ENCODE results near the gene GRIK3.

GRIK3 gene

DNA sequence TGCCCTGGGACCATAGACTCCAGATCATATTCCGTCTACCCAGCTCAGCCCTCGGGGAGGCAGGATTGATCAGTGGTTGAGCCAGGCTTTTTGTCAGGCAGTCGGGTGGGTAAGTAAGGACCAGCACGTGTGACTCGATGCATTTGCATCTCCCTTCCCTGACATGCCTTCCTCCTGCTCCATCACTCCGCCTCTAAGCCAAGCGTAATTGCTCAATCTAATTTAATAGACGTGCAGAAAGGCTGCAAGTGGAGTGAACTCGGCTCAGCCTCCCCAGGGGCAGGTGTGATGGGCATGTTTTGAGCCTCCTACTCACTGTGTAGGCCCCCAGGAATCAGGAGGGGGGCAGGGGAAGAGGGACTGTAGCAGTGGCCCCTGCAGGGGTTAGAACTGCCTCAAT lies 34.6 kb upstream of the GRIK3 start:
- Histone ChIP-seq H3K27me3 (ENCODE audit: control insufficient read depth, insufficient read depth, low read length) (no peaks in the 10 kb centered on the region), H3K9ac (ENCODE audit: low read length) (no peak overlapping the region), H3K27ac (ENCODE audit: low read length) (no peak overlapping the region), H3K36me3 (ENCODE audit: control insufficient read depth, low read depth, low read length) (no peaks in the 10 kb centered on the region), H3K4me3 (ENCODE audit: low read length) (no peak overlapping the region), H3K4me1 (ENCODE audit: control insufficient read depth, low read depth, low read length) (no peaks in the 10 kb centered on the region), H3K9me3 (ENCODE audit: control insufficient read depth, low read depth, low read length) (no peaks in the 10 kb centered on the region)

DNA sequence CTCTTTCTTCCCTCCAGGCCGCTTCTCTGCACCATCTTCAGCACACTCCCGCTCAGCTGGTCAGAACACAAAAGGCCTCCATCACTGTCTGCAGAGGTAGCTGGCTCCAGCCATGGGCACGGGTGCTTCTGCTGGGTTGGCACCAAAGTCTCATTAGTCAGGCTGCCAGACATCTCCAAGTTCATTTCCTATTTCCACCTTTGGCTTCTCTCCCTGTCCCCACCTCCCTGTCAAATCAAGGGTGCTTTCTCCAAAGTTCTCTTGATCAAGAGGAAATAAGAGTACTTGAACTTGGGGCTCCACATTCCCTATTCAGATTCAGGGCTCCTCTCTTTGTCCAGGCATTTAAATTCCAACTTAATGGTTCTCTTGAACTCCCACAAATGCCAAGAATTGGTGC lies 33.9 kb upstream of the GRIK3 start:
- H3K27ac ChIP-seq (ENCODE audit: low read length), result no peak overlapping the region
- no peaks in the 10 kb centered on the region for H3K4me1 ChIP-seq (ENCODE audit: control insufficient read depth, low read depth, low read length)
- no peak overlapping the region for H3K9ac ChIP-seq (ENCODE audit: low read length)
- H3K36me3 ChIP-seq (ENCODE audit: control insufficient read depth, low read depth, low read length), result no peaks in the 10 kb centered on the region
- no peaks in the 10 kb centered on the region for H3K9me3 ChIP-seq (ENCODE audit: control insufficient read depth, low read depth, low read length)
- no peaks in the 10 kb centered on the region for H3K27me3 ChIP-seq (ENCODE audit: control insufficient read depth, insufficient read depth, low read length)
- H3K4me3 ChIP-seq (ENCODE audit: low read length), result no peak overlapping the region

DNA sequence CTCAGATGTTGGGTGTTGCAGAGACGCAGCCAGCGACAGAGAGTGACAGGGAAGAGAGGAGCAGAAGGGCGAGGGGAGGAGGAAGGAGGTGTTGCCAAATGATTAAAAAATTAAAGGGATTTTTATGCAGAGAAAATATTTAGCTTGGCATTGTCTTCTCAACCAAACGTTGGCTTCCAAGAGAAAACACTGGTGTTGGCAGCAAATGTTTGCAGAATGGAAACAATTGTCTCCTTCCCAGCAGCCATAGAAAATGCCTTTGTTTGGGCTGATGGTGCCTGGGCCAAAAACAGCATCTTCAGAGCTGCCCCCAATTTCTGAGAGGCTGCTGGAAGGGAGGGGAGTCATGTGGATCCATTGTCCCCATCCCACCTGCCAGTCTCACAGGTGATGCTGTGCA lies 29.7 kb upstream of the GRIK3 start:
- Histone ChIP-seq H3K27ac (ENCODE audit: low read length) (no peak overlapping the region), H3K4me3 (ENCODE audit: low read length) (no peak overlapping the region), H3K9me3 (ENCODE audit: control insufficient read depth, low read depth, low read length) (no peaks in the 10 kb centered on the region), H3K4me1 (ENCODE audit: control insufficient read depth, low read depth, low read length) (no peaks in the 10 kb centered on the region), H3K36me3 (ENCODE audit: control insufficient read depth, low read depth, low read length) (no peaks in the 10 kb centered on the region), H3K27me3 (ENCODE audit: control insufficient read depth, insufficient read depth, low read length) (no peaks in the 10 kb centered on the region), H3K9ac (ENCODE audit: low read length) (no peak overlapping the region)

DNA sequence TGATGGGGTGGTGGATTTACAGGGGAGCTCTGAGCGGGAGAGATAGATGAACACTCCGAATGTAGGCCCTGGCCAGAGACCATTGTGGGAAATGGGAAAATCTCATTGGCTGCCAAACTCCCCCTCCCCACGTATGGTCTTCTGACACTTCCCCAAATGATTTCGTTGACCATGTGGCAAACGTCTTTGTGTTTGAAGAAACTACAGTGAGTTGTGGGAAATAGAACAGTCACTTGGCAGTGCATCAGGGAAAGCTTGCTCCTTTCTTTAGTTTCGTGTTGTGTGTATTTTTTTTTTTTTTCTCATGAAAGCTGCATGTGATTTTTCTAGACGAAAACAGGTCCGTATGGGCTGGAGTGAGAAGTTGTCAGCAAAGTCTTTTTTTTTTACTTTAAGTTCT lies 25.0 kb upstream of the GRIK3 start:
- no peaks in the 10 kb centered on the region for H3K36me3 ChIP-seq (ENCODE audit: control insufficient read depth, low read depth, low read length)
- H3K9ac ChIP-seq (ENCODE audit: low read length), result no peak overlapping the region
- no peak overlapping the region for H3K4me3 ChIP-seq (ENCODE audit: low read length)
- no peak overlapping the region for H3K27ac ChIP-seq (ENCODE audit: low read length)
- H3K4me1 ChIP-seq (ENCODE audit: control insufficient read depth, low read depth, low read length), result peaks cover 9% of the 10 kb centered on the region
- H3K27me3 ChIP-seq (ENCODE audit: control insufficient read depth, insufficient read depth, low read length), result no peaks in the 10 kb centered on the region
- H3K9me3 ChIP-seq (ENCODE audit: control insufficient read depth, low read depth, low read length), result no peaks in the 10 kb centered on the region

DNA sequence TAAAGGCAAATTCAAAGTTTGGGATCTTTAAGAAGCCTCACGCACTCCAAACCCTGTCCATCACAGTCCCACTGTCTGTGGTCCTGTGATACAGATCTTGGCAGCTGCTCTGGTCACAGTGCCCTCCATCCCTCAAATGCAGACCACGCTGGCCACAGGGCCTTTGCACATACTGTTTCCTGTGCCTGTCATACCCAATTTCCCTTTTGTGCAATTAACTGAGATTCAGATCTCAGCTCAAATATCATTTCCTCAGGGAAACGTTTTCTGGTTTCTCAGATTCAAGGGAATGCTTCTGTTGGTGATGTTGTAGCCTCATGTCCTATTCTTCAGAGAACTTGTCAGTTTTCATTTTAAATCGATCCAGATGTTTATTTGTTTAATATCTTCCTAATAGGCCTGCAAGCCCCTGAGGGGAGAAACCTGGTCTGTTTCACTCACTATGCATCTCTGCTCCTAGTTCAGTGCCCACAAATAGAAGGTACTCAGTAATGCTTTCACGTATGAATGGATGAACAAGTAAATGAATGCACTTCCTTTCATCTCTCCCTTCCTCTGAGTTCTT lies 24.2 kb upstream of the GRIK3 start:
- H3K9me3 ChIP-seq (ENCODE audit: control insufficient read depth, low read depth, low read length), result no peaks in the 10 kb centered on the region
- no peak overlapping the region for H3K4me3 ChIP-seq (ENCODE audit: low read length)
- H3K27me3 ChIP-seq (ENCODE audit: control insufficient read depth, insufficient read depth, low read length), result no peaks in the 10 kb centered on the region
- H3K4me1 ChIP-seq (ENCODE audit: control insufficient read depth, low read depth, low read length), result peaks cover 9% of the 10 kb centered on the region
- H3K9ac ChIP-seq (ENCODE audit: low read length), result no peak overlapping the region
- H3K27ac ChIP-seq (ENCODE audit: low read length), result no peak overlapping the region
- H3K36me3 ChIP-seq (ENCODE audit: control insufficient read depth, low read depth, low read length), result no peaks in the 10 kb centered on the region

DNA sequence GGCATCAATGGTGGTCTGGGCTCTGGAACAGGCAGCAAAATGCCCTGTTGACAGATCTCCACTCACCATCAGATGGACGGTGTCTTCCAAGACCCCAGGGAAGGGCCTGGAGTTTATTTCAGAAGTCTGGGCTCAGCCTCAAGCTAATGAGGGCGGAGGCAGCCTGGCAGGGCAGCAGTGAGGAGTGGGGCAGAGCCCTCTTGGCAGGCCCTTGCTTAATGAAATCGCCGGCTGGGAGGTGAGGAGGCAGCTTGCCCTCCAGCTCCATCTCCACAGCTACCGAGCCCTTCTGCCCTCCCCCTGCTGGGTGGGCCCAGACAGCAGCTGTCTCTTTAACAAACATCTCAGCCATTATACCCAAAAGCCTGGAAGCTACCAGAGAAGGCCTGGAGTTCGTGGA lies 22.0 kb upstream of the GRIK3 start:
- H3K9ac ChIP-seq (ENCODE audit: low read length), result no peak overlapping the region
- H3K4me3 ChIP-seq (ENCODE audit: low read length), result no peak overlapping the region
- H3K36me3 ChIP-seq (ENCODE audit: control insufficient read depth, low read depth, low read length), result no peaks in the 10 kb centered on the region
- no peaks in the 10 kb centered on the region for H3K9me3 ChIP-seq (ENCODE audit: control insufficient read depth, low read depth, low read length)
- H3K4me1 ChIP-seq (ENCODE audit: control insufficient read depth, low read depth, low read length), result peaks cover 9% of the 10 kb centered on the region
- no peaks in the 10 kb centered on the region for H3K27me3 ChIP-seq (ENCODE audit: control insufficient read depth, insufficient read depth, low read length)
- no peak overlapping the region for H3K27ac ChIP-seq (ENCODE audit: low read length)

DNA sequence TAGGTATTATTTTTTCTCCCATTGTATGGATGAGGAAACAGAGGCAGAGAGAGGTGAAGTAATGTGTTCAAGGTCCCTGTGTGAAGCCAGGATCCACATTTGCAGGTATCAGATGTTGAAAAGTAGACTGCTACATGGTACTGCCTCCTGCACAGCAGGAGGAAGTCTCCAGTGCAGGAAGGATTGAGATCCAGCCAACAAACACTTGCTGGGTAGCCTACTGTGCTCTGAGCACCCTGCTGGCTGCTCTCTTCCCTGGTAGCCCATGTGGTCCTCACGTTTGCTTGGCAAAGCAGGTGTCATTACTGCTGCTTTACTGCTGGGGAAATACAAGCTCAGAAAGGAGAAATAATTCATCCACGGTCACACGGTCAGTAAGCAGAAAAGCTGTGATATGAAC lies 21.3 kb upstream of the GRIK3 start:
- Histone ChIP-seq H3K4me3 (ENCODE audit: low read length) (no peak overlapping the region), H3K4me1 (ENCODE audit: control insufficient read depth, low read depth, low read length) (peaks cover 9% of the 10 kb centered on the region), H3K9ac (ENCODE audit: low read length) (no peak overlapping the region), H3K9me3 (ENCODE audit: control insufficient read depth, low read depth, low read length) (no peaks in the 10 kb centered on the region), H3K36me3 (ENCODE audit: control insufficient read depth, low read depth, low read length) (no peaks in the 10 kb centered on the region), H3K27ac (ENCODE audit: low read length) (no peak overlapping the region), H3K27me3 (ENCODE audit: control insufficient read depth, insufficient read depth, low read length) (no peaks in the 10 kb centered on the region)

DNA sequence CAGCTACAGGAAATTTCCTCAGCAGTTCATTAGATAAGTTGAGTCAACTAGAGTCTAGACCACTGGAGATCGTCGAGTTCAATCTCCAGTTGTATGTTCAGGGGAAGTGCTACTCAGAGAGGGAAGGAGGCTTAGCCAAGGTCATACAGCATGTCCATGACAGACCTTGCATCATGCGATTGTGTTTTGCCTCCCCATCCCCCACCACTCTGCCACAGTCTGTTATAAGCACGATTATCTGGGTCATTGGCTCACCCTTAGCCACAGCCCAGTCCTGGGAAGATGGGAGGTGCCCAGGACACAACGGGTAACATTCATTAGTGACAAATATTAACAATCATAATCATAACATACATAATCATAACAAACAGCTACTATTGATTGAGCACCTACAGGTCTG lies 18.9 kb upstream of the GRIK3 start:
- no peaks in the 10 kb centered on the region for H3K36me3 ChIP-seq (ENCODE audit: control insufficient read depth, low read depth, low read length)
- no peak overlapping the region for H3K4me3 ChIP-seq (ENCODE audit: low read length)
- peaks cover 9% of the 10 kb centered on the region for H3K4me1 ChIP-seq (ENCODE audit: control insufficient read depth, low read depth, low read length)
- H3K9ac ChIP-seq (ENCODE audit: low read length), result no peak overlapping the region
- H3K27me3 ChIP-seq (ENCODE audit: control insufficient read depth, insufficient read depth, low read length), result no peaks in the 10 kb centered on the region
- no peak overlapping the region for H3K27ac ChIP-seq (ENCODE audit: low read length)
- H3K9me3 ChIP-seq (ENCODE audit: control insufficient read depth, low read depth, low read length), result no peaks in the 10 kb centered on the region

DNA sequence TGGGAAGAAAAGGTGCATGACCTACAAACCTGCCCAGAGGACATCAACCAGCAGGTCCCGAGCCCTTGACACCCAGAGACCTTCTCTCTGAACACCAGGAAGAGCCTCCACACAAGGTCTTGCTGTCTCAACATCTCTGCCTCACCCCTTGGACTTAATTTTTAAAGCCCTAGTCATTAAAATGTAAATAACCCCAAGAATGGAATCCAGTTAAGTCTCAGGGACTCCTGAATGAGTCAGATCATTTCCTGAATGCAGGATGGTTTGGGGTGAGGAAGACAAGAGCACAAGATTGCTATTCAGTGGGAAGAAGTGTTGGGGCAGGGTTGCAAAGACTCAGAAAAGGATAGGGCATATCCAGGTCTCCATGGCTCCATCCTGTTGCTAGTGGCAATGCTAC lies 17.8 kb upstream of the GRIK3 start:
- Histone ChIP-seq H3K4me3 (ENCODE audit: low read length) (no peak overlapping the region), H3K27ac (ENCODE audit: low read length) (no peak overlapping the region), H3K9ac (ENCODE audit: low read length) (no peak overlapping the region), H3K36me3 (ENCODE audit: control insufficient read depth, low read depth, low read length) (no peaks in the 10 kb centered on the region), H3K9me3 (ENCODE audit: control insufficient read depth, low read depth, low read length) (no peaks in the 10 kb centered on the region), H3K27me3 (ENCODE audit: control insufficient read depth, insufficient read depth, low read length) (no peaks in the 10 kb centered on the region), H3K4me1 (ENCODE audit: control insufficient read depth, low read depth, low read length) (peaks cover 9% of the 10 kb centered on the region)

DNA sequence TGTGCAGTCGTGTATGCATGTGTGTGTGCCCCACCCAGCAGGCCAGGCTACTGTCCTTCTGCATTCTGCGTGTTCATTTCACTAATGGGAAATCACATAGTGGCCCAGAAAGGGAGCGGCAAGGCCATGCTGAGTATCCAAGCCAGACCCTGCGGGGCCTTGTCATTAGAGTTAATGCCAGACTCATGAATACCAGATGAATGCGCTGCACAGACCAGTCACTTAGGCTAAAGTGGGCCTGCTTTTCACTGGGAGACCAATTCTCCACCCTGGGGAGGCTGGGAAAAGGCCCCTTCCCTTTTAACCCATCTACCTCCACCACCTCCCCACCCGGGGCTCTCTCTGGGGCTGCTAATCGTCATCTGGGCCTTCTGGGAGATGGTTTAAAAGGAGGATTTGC lies 17.0 kb upstream of the GRIK3 start:
- Histone ChIP-seq H3K27ac (ENCODE audit: low read length) (no peak overlapping the region), H3K4me1 (ENCODE audit: control insufficient read depth, low read depth, low read length) (peaks cover 6% of the 10 kb centered on the region), H3K9me3 (ENCODE audit: control insufficient read depth, low read depth, low read length) (no peaks in the 10 kb centered on the region), H3K9ac (ENCODE audit: low read length) (no peak overlapping the region), H3K36me3 (ENCODE audit: control insufficient read depth, low read depth, low read length) (no peaks in the 10 kb centered on the region), H3K4me3 (ENCODE audit: low read length) (no peak overlapping the region), H3K27me3 (ENCODE audit: control insufficient read depth, insufficient read depth, low read length) (no peaks in the 10 kb centered on the region)

DNA sequence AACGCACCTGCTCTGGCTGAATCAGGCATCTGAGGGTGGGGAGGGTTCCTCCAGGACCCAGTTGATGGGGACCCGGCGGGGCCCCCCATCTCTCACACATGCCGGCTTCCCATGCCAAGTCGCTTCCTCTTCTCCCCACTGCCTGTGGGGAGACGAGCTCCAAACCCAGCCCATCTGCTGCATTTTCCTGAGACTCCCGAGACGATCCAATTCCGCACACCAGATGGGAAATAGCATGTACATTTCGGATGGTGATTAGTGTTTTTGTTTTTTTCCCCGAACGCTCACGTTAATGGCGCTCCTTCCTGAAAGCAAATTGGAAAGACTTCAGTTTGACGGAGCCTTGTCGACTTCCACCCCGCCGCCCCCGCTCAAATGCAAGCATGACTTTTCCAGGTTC lies 13.2 kb upstream of the GRIK3 start:
- no peak overlapping the region for H3K27ac ChIP-seq (ENCODE audit: low read length)
- H3K27me3 ChIP-seq (ENCODE audit: control insufficient read depth, insufficient read depth, low read length), result no peaks in the 10 kb centered on the region
- H3K36me3 ChIP-seq (ENCODE audit: control insufficient read depth, low read depth, low read length), result no peaks in the 10 kb centered on the region

DNA sequence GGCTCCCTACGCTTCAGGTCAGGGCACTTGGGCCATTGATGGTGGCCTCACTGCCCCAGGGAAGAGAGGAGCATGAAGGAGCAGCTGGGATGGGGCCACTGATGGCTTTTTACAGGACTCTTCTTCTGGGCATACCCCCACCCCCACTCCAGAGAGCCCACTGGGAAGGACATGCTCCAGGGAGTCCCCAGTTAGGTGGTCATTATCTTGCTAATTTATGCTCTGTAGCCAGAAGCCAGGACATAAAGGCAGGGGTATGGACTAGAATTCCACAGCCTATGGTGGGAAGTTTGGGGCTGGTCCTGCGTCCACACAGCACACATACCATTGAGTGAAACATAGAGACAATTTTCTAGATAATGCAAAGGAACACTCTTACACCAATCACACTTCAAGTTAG lies 8.8 kb upstream of the GRIK3 start:
- Histone ChIP-seq H3K4me1 (ENCODE audit: control insufficient read depth, low read depth, low read length) (peaks cover 43% of the 10 kb centered on the region), H3K27ac (ENCODE audit: low read length) (no peak overlapping the region), H3K9me3 (ENCODE audit: control insufficient read depth, low read depth, low read length) (no peaks in the 10 kb centered on the region), H3K27me3 (ENCODE audit: control insufficient read depth, insufficient read depth, low read length) (peaks cover 16% of the 10 kb centered on the region), H3K36me3 (ENCODE audit: control insufficient read depth, low read depth, low read length) (no peaks in the 10 kb centered on the region), H3K9ac (ENCODE audit: low read length) (no peak overlapping the region), H3K4me3 (ENCODE audit: low read length) (peak overlapping the region; percentile 11)

More for the DNA sequence above, 13.2 kb upstream of the GRIK3 start:
- Histone ChIP-seq H3K4me1 (ENCODE audit: control insufficient read depth, low read depth, low read length) (peaks cover 16% of the 10 kb centered on the region), H3K4me3 (ENCODE audit: low read length) (no peak overlapping the region), H3K9me3 (ENCODE audit: control insufficient read depth, low read depth, low read length) (no peaks in the 10 kb centered on the region), H3K9ac (ENCODE audit: low read length) (no peak overlapping the region)
